Motor neuron (in vitro differentiated cells): ENCODE results near the gene MCM3AP. TPM values are rescaled to one million over a fixed set of nuclear protein-coding genes. Genes with fewer than 3 reads are reported as not detected.

Experiments used
- ATAC-seq, 8 experiments: fragments of 200-7000 bp; cut with Tn5 transposase; replicated peaks in 6 of 8; 2 replicates each; pipeline ENCODE4 v1.8.0; 2021; ENCODE audit warnings: mild to moderate bottlenecking in 8 of 8, moderate library complexity in 8 of 8
- H3K27ac ChIP-seq, 2 donors: fragments of 250-450 bp; sonication (Bioruptor Pico); 2 replicates each; pipeline ENCODE4 v1.9.0; 2021; ENCODE audit warnings: antibody characterized with exemption in 2 of 2, mild to moderate bottlenecking in 2 of 2, moderate library complexity in 1 of 2
- H3K4me1 ChIP-seq, 2 donors: fragments of 250-450 bp; sonication (Bioruptor Pico); replicated peaks in 1 of 2; 2 replicates each; pipeline ENCODE4 v1.6.1; 2021; ENCODE audit warnings: antibody characterized with exemption in 2 of 2, mild to moderate bottlenecking in 2 of 2, moderate library complexity in 1 of 2
- H3K4me3 ChIP-seq, 5 donors: fragments of 250-450 bp; sonication (Bioruptor Pico); 2 replicates each; pipeline ENCODE4 v1.9.0; 2021; ENCODE audit warnings: antibody characterized with exemption in 5 of 5, mild to moderate bottlenecking in 5 of 5, moderate library complexity in 4 of 5
- WGBS, 10 experiments: fragments of 450-650 bp; shearing (Covaris generic); methylation state at CpG; one replicate each; pipeline ENCODE4 v1.0.0; 2022; 5-methylcytosine and 5-hydroxymethylcytosine counted together
- in situ Hi-C, 9 experiments: fragments of 400-800 bp; cut with MboI; loops; one replicate each; pipeline ENCODE4 v1.15.0; 2021; ENCODE audit warnings: low sequenced_read_pairs in 9 of 9, low pct_unique_long_range_greater_than_20kb in 2 of 9; ENCODE audit not compliant: unreplicated experiment in 9 of 9
- total RNA-seq, 8 experiments: library from RNA; unstranded; fragments of 300-600 nt; gene quantifications; 2 replicates each; pipeline versions ENCODE4 v1.2.3 to v1.2.4, GENCODE V29; 2022

The MCM3AP gene
- total RNA-seq = 10 to 100 TPM; 41.5 to 99.3 (median 50.8) TPM

GRCh38 chr21:46285206-46285661 is at the start of gene MCM3AP:
Gene MCM3AP, minus strand, starts transcription at chr21:46285611. Its CDS starts 325 bp downstream, at chr21:46285286.
- in situ Hi-C loops = no loop called here
- peak within 1 kb of the TSS; percentile 93 to 97 for H3K27ac ChIP-seq
- H3K4me3 ChIP-seq = peak within 1 kb of the TSS; percentile 60 to 100 (median 90)
- ATAC-seq = no peak
- peaks cover 39 to 44% of the 10 kb centered on the region in 2 donors for H3K4me1 ChIP-seq
- WGBS, 10 experiments = 0 to 62% (median 13%) methylated on average over 2 to 6 of the region's 6 CpGs; no CpG with 5 or more reads in 1 of the 10 experiments

DNA sequence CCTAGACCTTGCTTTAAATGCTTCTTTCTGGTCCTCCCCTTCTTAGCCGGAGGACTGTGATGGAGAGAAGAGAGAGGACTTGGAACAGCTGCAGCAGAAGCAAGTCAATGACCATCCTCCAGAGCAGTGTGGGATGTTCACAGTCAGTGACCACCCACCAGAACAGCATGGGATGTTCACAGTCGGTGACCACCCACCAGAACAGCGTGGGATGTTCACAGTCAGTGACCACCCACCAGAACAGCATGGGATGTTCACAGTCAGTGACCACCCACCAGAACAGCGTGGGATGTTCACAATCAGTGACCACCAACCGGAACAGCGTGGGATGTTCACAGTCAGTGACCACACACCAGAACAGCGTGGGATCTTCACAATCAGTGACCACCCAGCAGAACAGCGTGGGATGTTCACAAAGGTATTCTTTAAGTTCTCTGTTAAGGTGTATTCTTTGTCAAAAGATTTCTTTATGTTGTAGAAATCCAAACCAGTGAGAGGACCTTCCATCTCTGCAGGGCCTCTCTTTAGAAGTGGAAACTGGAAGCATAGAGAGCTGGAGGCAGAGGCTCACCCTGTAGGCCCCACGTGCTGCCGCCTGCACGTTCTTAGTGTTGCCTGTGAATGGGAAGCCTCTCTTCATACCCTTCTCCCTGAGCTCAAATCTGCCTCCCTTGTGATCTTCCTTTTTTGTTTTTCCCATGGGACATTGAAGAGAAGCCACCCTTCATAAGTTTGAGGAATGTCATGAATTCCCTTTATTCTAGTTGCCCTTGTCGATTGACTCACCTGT is 49.1 kb upstream of the MCM3AP start:
- Histone ChIP-seq H3K4me3 (no peak overlapping the region), H3K27ac (no peak overlapping the region), H3K4me1 (no peaks in the 10 kb centered on the region)
- 63 to 100% (median 88%) methylated on average over 2 to 7 of the region's 12 CpGs; no CpG with 5 or more reads in 4 of the 10 experiments for WGBS, 10 experiments
- in situ Hi-C loops = no loop called here
- ATAC-seq = no peak

DNA sequence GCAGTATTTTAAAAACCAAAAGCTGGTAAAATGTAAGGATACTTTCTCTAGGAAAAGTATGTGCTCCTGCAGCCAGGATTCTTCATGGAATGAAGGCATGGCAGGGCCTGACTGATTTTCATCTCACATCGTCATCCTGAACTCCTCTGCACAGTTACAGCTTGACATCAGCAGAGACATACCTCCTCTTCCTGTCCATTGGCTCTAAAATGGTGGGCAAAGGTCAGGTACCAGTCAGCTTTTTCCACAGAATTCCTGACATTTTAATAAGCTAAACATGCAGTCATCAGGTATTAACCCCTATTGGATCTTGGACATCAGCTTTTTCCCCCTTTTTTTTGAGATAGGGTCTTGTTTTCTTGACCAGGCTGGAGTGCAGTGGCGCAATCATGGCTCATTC is 44.4 kb upstream of the MCM3AP start:
- WGBS, 10 experiments = 57 to 100% (median 100%) methylated on average over 1 of the region's 2 CpGs; no CpG with 5 or more reads in 4 of the 10 experiments
- no peak for ATAC-seq
- H3K4me1 ChIP-seq = peaks cover 3 to 7% of the 10 kb centered on the region in 2 donors
- H3K4me3 ChIP-seq = no peak overlapping the region
- no peak overlapping the region for H3K27ac ChIP-seq
- in situ Hi-C loops = no loop called here

GRCh38 chr21:46328151-46328550 is 42.7 kb upstream of the MCM3AP start:
- Histone ChIP-seq H3K4me3 (no peak overlapping the region), H3K4me1 (peaks cover 3 to 7% of the 10 kb centered on the region in 2 donors), H3K27ac (no peak overlapping the region)
- in situ Hi-C loops = no loop called here
- WGBS, 10 experiments = 0 to 78% (median 50%) methylated on average over 1 to 5 of the region's 5 CpGs; no CpG with 5 or more reads in 3 of the 10 experiments
- ATAC-seq = no peak

DNA sequence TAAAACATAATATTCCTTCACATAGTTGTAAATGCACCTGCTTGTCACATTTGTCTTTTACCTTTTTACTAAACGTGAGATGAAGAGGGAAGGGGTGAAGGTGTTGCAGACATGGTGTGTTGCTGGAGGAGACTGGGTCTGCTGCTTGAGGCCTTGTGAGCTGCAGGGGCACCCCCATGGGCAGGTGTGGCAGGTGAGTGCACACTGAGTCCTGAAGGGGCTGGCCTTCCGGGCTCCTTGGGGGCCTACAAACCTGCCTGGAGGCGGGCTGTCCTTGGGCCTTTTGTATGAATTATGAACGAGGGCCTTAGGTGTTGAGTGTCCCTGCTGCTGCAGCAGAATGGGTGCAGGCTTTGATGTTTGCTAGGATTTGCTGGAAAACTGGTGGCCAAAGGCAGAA is 42.3 kb upstream of the MCM3AP start:
- H3K27ac ChIP-seq = no peak overlapping the region
- WGBS, 10 experiments = 50 to 88% (median 78%) methylated on average over 1 to 3 of the region's 4 CpGs; no CpG with 5 or more reads in 6 of the 10 experiments
- ATAC-seq = no peak
- H3K4me3 ChIP-seq = no peak overlapping the region
- peaks cover 3 to 7% of the 10 kb centered on the region in 2 donors for H3K4me1 ChIP-seq
- in situ Hi-C loops = no loop called here

- no peak for ATAC-seq
- Histone ChIP-seq H3K4me3 (peak overlapping the region in 2 of 5 donors; percentile 90 to 93), H3K4me1 (peaks cover 14 to 15% of the 10 kb centered on the region in 2 donors), H3K27ac (no peak overlapping the region)
- 72 to 100% (median 93%) methylated on average over 2 to 11 of the region's 15 CpGs for WGBS, 10 experiments
- in situ Hi-C loops = no loop called here
Measured at GRCh38 chr21:46326110-46326703, 40.8 kb upstream of the MCM3AP start.

DNA sequence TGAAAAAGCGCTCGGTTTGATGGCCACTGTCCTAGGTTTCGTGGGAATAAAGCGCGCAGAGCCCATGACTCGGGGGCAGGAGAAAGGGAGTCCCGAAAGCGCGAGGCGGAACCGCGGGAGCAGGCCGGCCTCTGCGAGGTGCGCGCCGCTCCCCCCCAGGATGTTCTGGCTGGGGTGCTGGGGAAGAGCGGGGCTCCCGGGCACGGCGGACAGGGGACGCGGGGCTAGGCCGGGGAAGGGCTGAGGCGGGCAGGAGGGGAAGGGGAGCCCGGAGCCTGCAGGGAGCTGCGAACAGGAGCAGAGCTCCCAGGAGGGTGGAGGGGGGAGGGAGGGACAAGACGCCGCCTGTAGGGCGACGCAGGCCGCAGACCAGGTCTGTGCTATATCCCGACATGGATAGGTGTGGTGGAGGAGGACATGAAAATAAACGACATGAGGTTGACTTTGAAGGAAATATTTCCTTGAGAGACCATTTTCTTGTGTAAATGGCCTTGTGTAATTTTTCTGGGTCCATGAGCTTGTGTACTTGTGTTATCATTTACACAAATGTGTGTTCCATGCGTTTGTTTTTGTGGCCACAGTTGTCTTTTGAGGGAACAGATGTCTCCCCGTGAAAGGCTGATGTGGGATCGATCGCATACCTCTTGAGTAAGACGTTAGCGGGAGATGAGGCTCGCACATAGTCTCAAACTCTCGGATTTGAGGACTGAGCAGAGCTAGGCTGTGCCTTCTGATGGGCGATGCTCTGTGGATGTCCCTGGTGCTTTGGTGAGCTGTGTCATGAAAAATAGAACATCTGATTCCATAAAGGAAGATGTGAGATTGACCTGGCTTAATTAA is 39.9 kb upstream of the MCM3AP start:
- Histone ChIP-seq H3K4me3 (peak overlapping the region; percentile 90 to 96 (median 93)), H3K4me1 (peaks cover 14 to 16% of the 10 kb centered on the region in 2 donors), H3K27ac (peak overlapping the region; percentile 79 to 80)
- ATAC-seq = peak; percentile 9 to 34 (median 24)
- in situ Hi-C loops = no loop called here
- 0 to 100% (median 20%) methylated on average over 1 to 11 of the region's 43 CpGs; no CpG with 5 or more reads in 4 of the 10 experiments for WGBS, 10 experiments

GRCh38 chr21:46324390-46325072 is 39.1 kb upstream of the MCM3AP start:
- peak; percentile 66 to 79 (median 74) for ATAC-seq
- H3K4me3 ChIP-seq = peak overlapping the region; percentile 90 to 96 (median 93)
- peak overlapping the region; percentile 91 to 95 for H3K27ac ChIP-seq
- in situ Hi-C loops = no loop called here
- 0 to 2% (median 1%) methylated on average over 1 to 20 of the region's 98 CpGs; no CpG with 5 or more reads in 6 of the 10 experiments for WGBS, 10 experiments
- peaks cover 14 to 16% of the 10 kb centered on the region in 2 donors for H3K4me1 ChIP-seq

GRCh38 chr21:46323710-46324389 is 38.4 kb upstream of the MCM3AP start, which contains the start of the genes C21orf58 and PCNT:
Gene C21orf58, minus strand, starts transcription at chr21:46323870. Its CDS starts 1,132 bp downstream, at chr21:46322738.
Gene PCNT, plus strand, starts transcription at chr21:46324156. Its CDS starts 73 bp downstream, at chr21:46324229.
- Histone ChIP-seq H3K4me1 (peaks cover 14 to 16% of the 10 kb centered on the region in 2 donors), H3K27ac (peak within 1 kb of the TSS; percentile 91 to 95), H3K4me3 (peak within 1 kb of the TSS; percentile 90 to 96 (median 93))
- 0 to 3% (median 0%) methylated on average over 1 to 10 of the region's 76 CpGs; no CpG with 5 or more reads in 6 of the 10 experiments for WGBS, 10 experiments
- peak; percentile 73 to 85 (median 82) for ATAC-seq
- in situ Hi-C loops = no loop called here

GRCh38 chr21:46323227-46323709 is 37.9 kb upstream of the MCM3AP start:
- WGBS, 10 experiments = 0 to 19% (median 0%) methylated on average over 1 to 13 of the region's 34 CpGs; no CpG with 5 or more reads in 1 of the 10 experiments
- Histone ChIP-seq H3K4me3 (peak overlapping the region; percentile 90 to 96 (median 93)), H3K27ac (peak overlapping the region in 1 of 2 donors; percentile 67), H3K4me1 (peaks cover 14 to 16% of the 10 kb centered on the region in 2 donors)
- ATAC-seq = peak in 1 of 8 experiments; percentile 1
- in situ Hi-C loops = no loop called here
